Measurements from ENCODE around the gene CCL27.

DNA sequence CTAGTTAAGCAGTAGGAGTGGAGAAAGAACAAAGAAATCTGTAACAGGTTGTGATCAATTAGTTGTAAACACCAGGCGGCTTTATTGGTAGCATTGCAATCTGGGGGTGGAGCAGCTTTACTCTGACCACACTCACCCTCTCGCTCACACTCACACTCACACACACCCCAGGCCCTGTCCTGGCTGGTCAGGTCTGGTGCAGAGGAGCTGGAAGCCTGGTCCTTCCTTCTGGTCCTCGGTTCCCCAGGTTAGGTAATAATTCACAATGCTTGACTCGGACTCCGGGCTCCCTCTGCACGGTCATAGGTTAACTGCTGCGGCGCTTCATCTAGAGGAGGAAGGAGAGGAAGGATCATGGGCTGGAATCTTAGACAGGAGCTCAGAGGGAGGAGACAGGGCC, 27.1 kb upstream of the CCL27 start:
- TF ChIP-seq, protein P1, sequence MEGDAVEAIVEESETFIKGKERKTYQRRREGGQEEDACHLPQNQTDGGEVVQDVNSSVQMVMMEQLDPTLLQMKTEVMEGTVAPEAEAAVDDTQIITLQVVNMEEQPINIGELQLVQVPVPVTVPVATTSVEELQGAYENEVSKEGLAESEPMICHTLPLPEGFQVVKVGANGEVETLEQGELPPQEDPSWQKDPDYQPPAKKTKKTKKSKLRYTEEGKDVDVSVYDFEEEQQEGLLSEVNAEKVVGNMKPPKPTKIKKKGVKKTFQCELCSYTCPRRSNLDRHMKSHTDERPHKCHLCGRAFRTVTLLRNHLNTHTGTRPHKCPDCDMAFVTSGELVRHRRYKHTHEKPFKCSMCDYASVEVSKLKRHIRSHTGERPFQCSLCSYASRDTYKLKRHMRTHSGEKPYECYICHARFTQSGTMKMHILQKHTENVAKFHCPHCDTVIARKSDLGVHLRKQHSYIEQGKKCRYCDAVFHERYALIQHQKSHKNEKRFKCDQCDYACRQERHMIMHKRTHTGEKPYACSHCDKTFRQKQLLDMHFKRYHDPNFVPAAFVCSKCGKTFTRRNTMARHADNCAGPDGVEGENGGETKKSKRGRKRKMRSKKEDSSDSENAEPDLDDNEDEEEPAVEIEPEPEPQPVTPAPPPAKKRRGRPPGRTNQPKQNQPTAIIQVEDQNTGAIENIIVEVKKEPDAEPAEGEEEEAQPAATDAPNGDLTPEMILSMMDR (IDR thresholded peaks at IDR 0.05) = no peak
- no peak for TF ChIP-seq EZH2 (IDR thresholded peaks at IDR 0.05; ENCODE audit: borderline replicate concordance, insufficient read depth, low read depth, low read length, poor library complexity, severe bottlenecking)

Measured in B cell (primary cell).